ENCODE results near the gene GADL1.

GADL1 gene

GRCh38 chr3:30691944-30692343 lies 202.5 kb downstream of the GADL1 start:
- DNase-seq, result no peak

GRCh38 chr3:30691249-30691880 lies 203.1 kb downstream of the GADL1 start:
- DNase-seq, result no peak

GRCh38 chr3:30690199-30690598 lies 204.3 kb downstream of the GADL1 start:
- DNase-seq, result no peak

GRCh38 chr3:30688776-30689641 lies 205.5 kb downstream of the GADL1 start:
- DNase-seq, result no peak

GRCh38 chr3:30687930-30688570 lies 206.4 kb downstream of the GADL1 start:
- no peak for DNase-seq

GRCh38 chr3:30686799-30687198 lies 207.7 kb downstream of the GADL1 start:
- no peak for DNase-seq

DNA sequence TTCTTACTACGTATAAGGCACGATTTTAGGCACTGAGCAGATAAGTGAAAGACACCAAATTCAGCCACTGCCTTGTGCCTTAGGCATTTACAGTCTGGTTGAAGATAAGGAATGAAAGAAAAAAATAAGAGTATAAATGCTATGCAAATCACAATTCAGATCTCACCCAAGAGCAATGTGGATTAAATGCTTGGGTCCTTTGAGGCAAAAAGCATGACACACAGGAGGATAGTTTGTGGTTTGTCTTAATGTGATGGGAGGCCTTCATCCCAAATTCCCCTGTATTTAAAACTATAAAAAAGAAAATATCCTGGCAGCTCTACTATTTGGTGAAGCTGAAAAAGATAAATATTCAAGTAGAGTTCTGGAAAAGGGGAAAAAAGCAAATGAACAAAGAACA lies 208.3 kb downstream of the GADL1 start:
- DNase-seq, result no peak

GRCh38 chr3:30685267-30685667 lies 209.2 kb downstream of the GADL1 start:
- DNase-seq, result no peak

DNA sequence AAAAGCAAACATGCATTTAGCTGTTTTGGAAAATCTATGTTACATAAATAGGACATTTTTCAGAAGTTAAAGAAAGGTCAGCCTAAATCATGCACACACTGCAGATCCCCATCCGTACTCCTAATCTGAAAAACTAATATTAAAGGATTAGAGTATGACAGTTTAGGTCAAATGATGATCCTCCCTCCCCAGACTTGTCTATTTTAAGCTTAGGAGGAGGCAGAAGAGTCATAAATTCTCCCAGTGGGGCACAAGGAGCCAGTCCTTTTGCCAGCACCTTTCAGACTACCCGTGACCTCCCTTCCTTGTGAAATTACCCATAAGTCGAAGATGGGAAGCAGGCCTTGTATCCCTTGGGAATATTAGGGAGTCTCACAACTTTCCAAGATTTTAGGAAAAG lies 210.1 kb downstream of the GADL1 start:
- DNase-seq, result no peak

DNA sequence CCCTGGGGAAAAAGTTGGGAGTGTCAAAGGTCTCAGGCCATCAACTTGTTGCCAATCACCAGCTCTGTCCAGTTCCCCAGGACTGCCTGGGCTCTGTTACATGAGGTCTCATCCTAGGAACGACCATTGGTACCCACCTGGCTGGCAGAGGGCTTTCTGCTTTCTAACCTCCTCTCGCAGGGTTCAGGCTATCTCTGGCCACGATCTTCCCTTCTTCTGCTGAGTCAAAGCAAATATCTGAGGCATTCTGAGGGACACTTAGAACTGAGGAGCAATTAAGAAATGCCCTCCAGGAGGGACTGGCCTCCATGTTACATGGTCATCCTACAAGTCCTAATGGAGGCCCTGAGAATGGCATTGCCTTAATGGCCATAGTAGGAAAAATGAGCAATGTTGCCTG lies 210.7 kb downstream of the GADL1 start:
- no peak for DNase-seq

DNA sequence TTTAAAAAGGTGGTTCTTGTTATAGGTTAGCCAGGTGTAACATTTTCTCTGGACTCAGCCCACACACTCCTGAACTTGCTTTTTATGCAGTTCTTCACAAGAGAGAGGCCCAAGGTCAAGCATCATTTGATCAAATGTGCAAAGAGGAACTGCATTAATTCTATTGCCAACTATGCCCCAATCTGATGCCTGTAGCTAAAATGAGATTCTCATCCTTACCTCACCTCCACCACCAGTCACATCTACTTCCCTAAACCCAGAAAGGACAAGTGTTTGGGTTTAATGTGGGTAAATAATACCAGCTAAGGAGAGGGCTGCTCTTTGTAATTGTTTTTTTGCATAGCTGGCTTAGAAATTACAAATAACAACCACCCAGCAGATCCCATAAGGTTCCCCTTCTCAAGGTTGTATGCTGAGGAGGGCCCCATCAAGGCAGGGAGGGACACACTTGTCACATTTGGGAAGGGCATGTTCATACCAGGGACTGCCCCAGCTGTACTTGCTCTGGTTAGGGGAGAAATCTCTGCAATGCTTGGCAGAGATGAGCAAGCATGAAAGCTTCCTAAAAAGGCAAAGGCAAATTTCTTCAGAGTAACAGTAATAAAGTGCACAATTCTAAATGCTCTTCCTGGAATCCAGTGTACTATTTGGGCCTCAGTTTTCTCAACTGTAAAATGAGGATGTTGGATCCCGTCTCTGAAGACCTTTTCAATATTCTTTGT lies 211.9 kb downstream of the GADL1 start:
- no peak for DNase-seq

- no peak for DNase-seq
Observed at GRCh38 chr3:30681649-30682211, 212.7 kb downstream of the GADL1 start.

DNA sequence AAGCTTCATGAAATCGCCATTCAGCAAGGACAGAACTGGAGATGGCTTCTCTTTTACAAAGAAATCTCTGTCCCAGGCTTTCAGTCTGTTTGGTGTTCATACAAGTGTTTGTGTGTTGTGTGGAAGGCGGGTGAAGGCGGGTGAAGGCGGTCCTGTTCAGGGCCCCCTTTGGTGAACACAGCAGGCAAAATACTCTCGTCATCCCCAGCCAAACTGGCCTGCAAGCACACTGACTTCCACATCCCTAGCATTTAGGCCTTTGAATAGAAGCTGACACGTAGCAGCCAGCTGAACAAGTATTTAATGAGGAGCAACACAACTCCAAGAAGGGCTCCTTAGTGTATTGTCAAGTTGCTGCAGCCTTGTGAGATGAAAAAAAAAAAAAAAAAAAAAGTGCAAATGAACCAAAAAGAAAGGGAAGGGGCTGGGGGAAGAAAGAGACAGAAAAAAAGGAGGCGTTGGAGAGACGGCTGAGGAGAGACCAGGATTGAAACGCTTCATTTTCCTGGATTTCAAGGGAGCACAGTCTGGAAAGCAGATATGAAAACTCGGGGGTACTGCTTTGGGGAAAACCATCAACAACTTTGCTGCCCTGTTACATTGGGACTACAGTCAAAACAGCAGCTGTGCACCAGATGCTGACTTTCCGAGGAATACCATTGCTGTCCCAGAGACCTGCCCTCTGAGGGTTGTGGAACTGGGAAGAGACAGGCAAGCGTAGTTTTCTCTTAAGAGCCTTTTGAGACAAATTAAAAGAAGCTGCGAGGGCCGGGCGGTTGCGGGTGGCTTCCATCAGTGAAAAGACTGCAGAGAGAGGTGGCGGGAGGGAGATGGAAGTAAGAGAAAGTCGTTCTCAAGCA lies 213.4 kb downstream of the GADL1 start:
- no peak for DNase-seq

GRCh38 chr3:30679045-30679444 lies 215.4 kb downstream of the GADL1 start:
- no peak for DNase-seq

GRCh38 chr3:30677347-30677685 lies 217.1 kb downstream of the GADL1 start:
- DNase-seq, result no peak

- no peak for DNase-seq
Observed at GRCh38 chr3:30676424-30677346, 217.8 kb downstream of the GADL1 start.

Data from cerebellar nuclear complex (tissue), 1 donor.